Measurements from ENCODE around the gene WFDC6.
"Not testable (repeated sequence)": the region's sequence is repeated elsewhere in the genome, so short reads cannot be mapped to it uniquely, and the experiment has no call there.

Gene WFDC6

GRCh38 chr20:45539382-45539781 is at the start of gene WFDC6:
Gene WFDC6 (minus strand): TSS chr20:45539482. CDS start chr20:45539407, 75 bp downstream.
- no peak for DNase-seq

- no peak for DNase-seq
Observed at GRCh38 chr20:45588800-45589199, 49.5 kb upstream of the WFDC6 start.

DNA sequence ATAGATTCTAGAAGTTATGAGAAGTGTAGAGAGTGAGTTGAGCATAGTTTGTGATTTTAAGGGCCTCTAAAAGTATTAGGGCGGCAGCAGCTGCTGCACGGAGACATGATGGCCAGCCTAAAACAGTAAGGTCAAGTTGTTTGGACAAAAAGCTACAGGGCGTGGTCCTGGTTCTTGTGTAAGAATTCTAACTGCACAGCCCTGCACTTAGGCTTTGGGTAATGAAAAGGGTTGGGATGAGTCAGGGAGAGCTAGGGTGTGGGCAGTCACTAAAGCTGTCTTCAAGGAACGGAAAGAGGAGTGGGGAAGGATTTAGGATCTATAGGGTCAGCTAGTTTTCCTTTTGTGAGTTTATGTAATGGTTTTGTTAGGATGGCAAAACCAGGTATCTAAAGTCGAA is 46.7 kb upstream of the WFDC6 start:
- DNase-seq: not testable (repeated sequence)

- DNase-seq: not testable (repeated sequence)
Observed at GRCh38 chr20:45584294-45584693, 45.0 kb upstream of the WFDC6 start.

- no peak for DNase-seq
Observed at GRCh38 chr20:45583502-45583901, 44.2 kb upstream of the WFDC6 start.

GRCh38 chr20:45581702-45582101 is 42.4 kb upstream of the WFDC6 start:
- DNase-seq: no peak

- no peak for DNase-seq
Observed at GRCh38 chr20:45579184-45579583, 39.9 kb upstream of the WFDC6 start, which contains the start of gene WFDC8. Gene WFDC8 (minus strand): TSS chr20:45579284. CDS start chr20:45579247, 37 bp downstream.

DNA sequence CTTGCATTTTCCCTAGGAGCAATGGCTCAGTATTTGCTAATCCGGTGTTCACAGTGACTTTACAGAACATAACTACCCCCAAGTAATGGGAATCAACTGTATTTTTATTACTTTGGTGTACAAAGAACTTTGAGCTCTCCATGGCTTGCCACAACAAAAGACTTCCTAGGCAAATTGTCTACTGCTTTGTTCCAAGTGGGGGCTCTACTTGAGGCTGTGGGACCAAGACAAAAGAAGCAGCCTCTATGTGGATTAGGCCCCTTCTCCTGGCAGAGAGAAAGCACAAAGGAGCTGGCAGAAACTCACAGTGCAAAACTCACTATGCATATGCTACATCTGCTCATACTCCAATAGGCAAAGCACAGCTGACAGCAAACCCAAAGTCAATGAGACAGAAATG is 38.9 kb upstream of the WFDC6 start:
- no peak for DNase-seq

GRCh38 chr20:45576995-45577394 is 37.7 kb upstream of the WFDC6 start:
- DNase-seq: no peak

GRCh38 chr20:45575931-45576330 is 36.6 kb upstream of the WFDC6 start:
- no peak for DNase-seq

GRCh38 chr20:45569650-45570049 is 30.4 kb upstream of the WFDC6 start:
- not testable (repeated sequence) for DNase-seq

DNA sequence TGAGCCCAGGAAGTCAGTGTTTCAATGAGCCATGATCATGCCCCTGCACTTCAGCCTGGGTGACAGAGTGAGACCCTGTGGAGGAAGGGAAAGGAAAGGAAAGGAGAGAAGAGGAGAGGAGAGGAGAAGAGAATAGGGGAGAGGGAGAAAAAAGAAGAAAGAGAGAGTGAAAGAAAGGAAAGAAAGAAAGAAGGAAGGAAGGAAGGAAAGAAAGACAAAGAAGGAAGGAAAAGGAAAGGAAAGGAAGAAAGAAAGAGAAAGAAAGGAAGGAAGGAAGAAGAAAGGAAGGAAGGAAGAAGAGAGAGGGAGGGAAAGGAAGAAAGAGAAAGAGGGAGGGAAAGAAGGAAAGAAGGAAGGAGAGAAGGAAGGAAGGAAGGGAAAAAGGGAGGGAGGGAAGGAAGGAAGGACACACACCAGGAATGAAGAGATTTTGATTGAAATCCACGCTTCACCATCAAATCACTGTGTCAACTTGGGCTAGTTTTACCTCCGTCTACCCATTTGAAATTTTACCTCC is 25.5 kb upstream of the WFDC6 start:
- DNase-seq: no peak

- DNase-seq: no peak
Observed at GRCh38 chr20:45555198-45555597, 15.9 kb upstream of the WFDC6 start.

- DNase-seq: no peak
Observed at GRCh38 chr20:45552456-45552855, 13.2 kb upstream of the WFDC6 start.

GRCh38 chr20:45550765-45551164 is 11.5 kb upstream of the WFDC6 start:
- DNase-seq: no peak

DNA sequence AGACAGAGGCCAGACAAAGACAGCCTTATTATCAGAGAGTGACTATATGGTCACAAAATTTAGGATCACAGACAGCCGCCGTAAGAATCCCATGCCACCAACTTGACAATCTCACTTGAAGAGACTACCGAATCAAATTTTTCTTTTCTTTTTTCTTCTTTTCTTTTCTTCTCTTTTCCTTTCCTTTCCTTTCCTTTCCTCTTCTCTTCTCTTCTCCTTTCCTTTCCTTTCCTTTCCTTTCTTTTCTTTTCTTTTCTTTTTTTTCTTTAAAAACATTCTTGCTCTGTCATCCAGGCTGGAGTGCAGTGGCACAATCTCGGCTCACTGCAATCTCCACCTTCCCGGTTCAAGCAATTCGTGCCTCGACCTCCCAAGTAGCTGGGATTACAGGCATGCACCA is 9.1 kb upstream of the WFDC6 start:
- no peak for DNase-seq

GRCh38 chr20:45547206-45547770 is 8.0 kb upstream of the WFDC6 start, which contains the start of gene EPPIN:
Gene EPPIN (minus strand): TSS chr20:45547401. CDS start chr20:45547357, 44 bp downstream.
- no peak for DNase-seq

DNA sequence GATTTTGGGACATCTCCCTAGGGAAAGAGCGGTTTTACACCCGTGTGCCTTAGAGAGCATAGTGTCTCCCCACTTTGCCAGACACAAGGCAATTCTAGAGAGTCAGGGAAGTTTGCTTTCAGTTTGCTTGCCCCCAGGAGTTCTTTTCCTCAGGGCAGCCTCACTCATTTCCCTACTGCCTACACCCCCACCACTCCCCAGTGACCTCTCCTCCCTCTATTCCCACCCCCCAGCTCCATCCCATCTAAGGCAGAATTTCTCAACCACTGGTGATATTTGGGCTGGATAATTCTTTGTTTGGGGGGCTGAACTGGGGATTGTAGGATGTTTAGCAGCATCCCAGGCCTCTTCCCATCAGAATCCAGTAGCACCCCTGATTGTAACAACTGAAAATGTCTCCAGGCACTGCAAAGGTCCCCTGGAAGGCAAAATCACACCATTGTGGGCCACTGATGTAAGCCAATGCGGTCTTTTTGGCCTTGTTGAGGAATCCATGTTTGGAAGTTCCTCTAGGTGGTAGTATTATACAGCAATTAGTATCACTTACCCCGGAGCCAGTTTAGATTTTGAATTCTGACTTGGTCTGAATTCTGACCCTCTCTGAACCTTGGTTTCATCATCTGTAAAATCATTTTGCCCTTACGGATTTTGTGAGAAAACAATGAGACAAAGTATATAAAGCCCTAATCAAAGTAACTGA is 6.6 kb upstream of the WFDC6 start:
- DNase-seq: no peak

GRCh38 chr20:45545351-45545750 is 6.1 kb upstream of the WFDC6 start:
- no peak for DNase-seq

- no peak for DNase-seq
Observed at GRCh38 chr20:45538209-45538799, 978 bp downstream of the WFDC6 start.

DNA sequence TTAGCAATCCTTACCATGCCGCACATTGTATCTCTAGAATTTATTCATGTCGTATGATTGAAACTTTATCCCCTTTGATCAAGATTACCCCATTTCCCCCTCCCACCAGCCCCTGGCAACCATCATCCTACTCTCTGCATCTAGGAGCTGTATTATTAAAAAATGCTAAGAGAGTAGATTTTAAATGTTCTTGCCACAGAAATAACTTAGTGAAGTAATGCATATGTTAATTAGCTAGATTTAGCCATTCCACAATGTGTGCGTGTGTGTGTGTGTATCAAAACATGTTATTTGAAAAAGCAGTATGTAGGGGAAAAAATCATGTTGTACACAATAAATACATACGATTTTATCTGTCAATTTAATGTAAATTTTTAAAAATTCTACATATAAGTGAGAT is 12.0 kb downstream of the WFDC6 start:
- DNase-seq: no peak

- DNase-seq: no peak
Observed at GRCh38 chr20:45523821-45524220, 15.5 kb downstream of the WFDC6 start.

DNA sequence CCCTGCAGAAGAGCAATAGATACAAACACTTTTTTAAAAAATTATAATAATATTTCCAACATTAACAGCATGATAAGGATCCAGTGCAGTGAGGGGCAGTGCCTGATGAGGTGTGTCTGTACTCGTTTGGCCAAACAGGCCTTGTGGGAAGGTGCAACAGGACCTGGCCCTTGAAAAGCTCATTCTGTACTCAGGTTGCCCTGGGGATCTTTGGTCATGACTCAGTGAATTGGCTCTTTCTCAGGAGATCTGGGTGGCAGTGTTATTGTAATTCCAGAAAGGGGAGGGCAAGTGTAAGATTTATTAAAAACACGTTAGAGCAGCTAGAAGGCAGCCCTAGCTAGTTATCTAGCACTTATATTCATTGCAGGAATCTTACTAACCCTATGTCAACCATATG is 21.0 kb downstream of the WFDC6 start:
- no peak for DNase-seq

Measured in DMS153 (cell line).